ENCODE data around the gene MBNL2.

- TF ChIP-seq CTCF (conservative IDR thresholded peaks at IDR 0.05; ENCODE audit: low read depth in 2 of 2) = no peak
- no peak for TF ChIP-seq STAT1 (IDR thresholded peaks at IDR 0.05; ENCODE audit: unreplicated experiment)
- no peak for TF ChIP-seq EZH2 (IDR thresholded peaks at IDR 0.05; ENCODE audit: low read depth, unreplicated experiment)
- no peak for TF ChIP-seq POLR2AphosphoS5 (IDR thresholded peaks at IDR 0.05; ENCODE audit: low read depth)
- no peak for TF ChIP-seq ETS1 (IDR thresholded peaks at IDR 0.05)
- TF ChIP-seq REST (IDR thresholded peaks at IDR 0.05; ENCODE audit: unreplicated experiment) = no peak
- TF ChIP-seq EZH2phosphoT487 (IDR thresholded peaks at IDR 0.05; ENCODE audit: unreplicated experiment) = no peak
- no peak for TF ChIP-seq JUNB (IDR thresholded peaks at IDR 0.05; ENCODE audit: unreplicated experiment)
- TF ChIP-seq NANOG (IDR thresholded peaks at IDR 0.05; ENCODE audit: borderline replicate concordance) = no peak
- TF ChIP-seq CREB1 (CRISPR knock-in tag; IDR thresholded peaks at IDR 0.05; ENCODE audit: low read depth) = no peak
- no peak for TF ChIP-seq ZNF114 (CRISPR knock-in tag; IDR thresholded peaks at IDR 0.05)
- no peak for TF ChIP-seq ZNF331 (CRISPR knock-in tag; IDR thresholded peaks at IDR 0.05; ENCODE audit: low read depth)
- no peak for TF ChIP-seq ZNF462 (CRISPR knock-in tag; IDR thresholded peaks at IDR 0.05)
Observed at GRCh38 chr13:97367016-97367822, 145.1 kb downstream of the MBNL2 start.
